Muscle layer of duodenum (tissue), 2 donors: ENCODE measurements around the gene SGPL1.

ENCODE experiments used
- H3K27ac ChIP-seq: one replicate; pipeline ENCODE4 v1.7.0; 2013; ENCODE audit warnings: mild to moderate bottlenecking, low read length
- H3K27me3 ChIP-seq: one replicate; pipeline ENCODE4 v1.7.0; 2013; ENCODE audit warnings: low read depth, mild to moderate bottlenecking, control low read depth, low read length
- H3K36me3 ChIP-seq, 2 donors: one replicate each; pipeline ENCODE4 v1.7.0; 2013; ENCODE audit warnings: low read length in 2 of 2, control low read depth in 1 of 2, mild to moderate bottlenecking in 1 of 2; ENCODE audit not compliant: insufficient read depth in 2 of 2, control insufficient read depth in 1 of 2
- H3K4me1 ChIP-seq, 2 donors: one replicate each; pipeline ENCODE4 v1.7.0; 2013; ENCODE audit warnings: low read length in 2 of 2, mild to moderate bottlenecking in 2 of 2, control low read depth in 1 of 2, moderate library complexity in 1 of 2; ENCODE audit not compliant: insufficient read depth in 2 of 2, control insufficient read depth in 1 of 2
- H3K4me3 ChIP-seq, 2 donors: one replicate each; pipeline ENCODE4 v1.7.0; 2013; ENCODE audit warnings: low read length in 2 of 2, low read depth in 1 of 2, mild to moderate bottlenecking in 1 of 2
- H3K9me3 ChIP-seq, 2 donors: one replicate each; pipeline ENCODE4 v1.7.0; 2013; ENCODE audit warnings: low read length in 2 of 2, control low read depth in 1 of 2, mild to moderate bottlenecking in 1 of 2; ENCODE audit not compliant: control insufficient read depth in 1 of 2
- donor health status: healthy.

The SGPL1 gene

DNA sequence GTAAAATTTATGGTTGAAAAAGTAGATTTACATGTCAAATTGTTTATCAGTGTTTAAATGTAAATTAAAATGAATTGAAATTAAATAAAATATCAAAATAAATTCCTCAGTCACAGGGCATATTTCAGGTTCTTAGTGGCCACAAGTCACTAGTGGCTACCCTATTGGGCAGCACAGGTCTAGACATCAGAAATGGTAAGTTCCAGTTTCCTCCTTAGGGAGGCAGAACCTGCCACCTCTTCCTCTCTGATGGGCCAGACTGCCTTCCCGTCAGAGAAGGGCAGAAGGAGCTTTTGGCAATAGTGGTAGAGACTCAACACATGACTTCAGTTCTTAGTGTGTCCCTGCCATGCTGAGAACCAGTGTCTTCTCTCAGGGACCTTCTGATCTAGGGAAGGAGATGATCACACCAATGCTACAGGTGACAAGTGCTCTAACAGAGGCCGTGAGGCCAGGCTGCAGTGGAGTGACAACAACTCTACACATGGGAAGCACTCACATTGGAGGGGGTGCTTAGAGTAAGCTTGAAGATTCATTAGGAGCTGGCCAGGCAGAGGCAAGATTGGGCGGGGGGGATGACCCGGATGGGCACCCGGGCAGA, 87.0 kb downstream of the SGPL1 start:
- H3K27ac ChIP-seq: no peak overlapping the region
- no peak overlapping the region for H3K4me3 ChIP-seq
- H3K36me3 ChIP-seq: no peaks in the 10 kb centered on the region
- no peaks in the 10 kb centered on the region for H3K9me3 ChIP-seq
- H3K27me3 ChIP-seq: no peaks in the 10 kb centered on the region
- peaks cover 0 to 14% of the 10 kb centered on the region in 2 donors for H3K4me1 ChIP-seq

- no peak overlapping the region for H3K4me3 ChIP-seq
- no peak overlapping the region for H3K27ac ChIP-seq
- peaks cover 0 to 20% of the 10 kb centered on the region in 2 donors for H3K4me1 ChIP-seq
- H3K9me3 ChIP-seq: no peaks in the 10 kb centered on the region
- H3K27me3 ChIP-seq: no peaks in the 10 kb centered on the region
- H3K36me3 ChIP-seq: no peaks in the 10 kb centered on the region
These were observed 87.6 kb downstream of the SGPL1 start for GRCh38 chr10:70903262-70903921.

- Histone ChIP-seq H3K27ac (no peak overlapping the region), H3K9me3 (no peaks in the 10 kb centered on the region), H3K4me1 (peaks cover 0 to 21% of the 10 kb centered on the region in 2 donors), H3K36me3 (no peaks in the 10 kb centered on the region), H3K27me3 (no peaks in the 10 kb centered on the region), H3K4me3 (no peak overlapping the region)
These were observed 89.6 kb downstream of the SGPL1 start for GRCh38 chr10:70905071-70906021.

DNA sequence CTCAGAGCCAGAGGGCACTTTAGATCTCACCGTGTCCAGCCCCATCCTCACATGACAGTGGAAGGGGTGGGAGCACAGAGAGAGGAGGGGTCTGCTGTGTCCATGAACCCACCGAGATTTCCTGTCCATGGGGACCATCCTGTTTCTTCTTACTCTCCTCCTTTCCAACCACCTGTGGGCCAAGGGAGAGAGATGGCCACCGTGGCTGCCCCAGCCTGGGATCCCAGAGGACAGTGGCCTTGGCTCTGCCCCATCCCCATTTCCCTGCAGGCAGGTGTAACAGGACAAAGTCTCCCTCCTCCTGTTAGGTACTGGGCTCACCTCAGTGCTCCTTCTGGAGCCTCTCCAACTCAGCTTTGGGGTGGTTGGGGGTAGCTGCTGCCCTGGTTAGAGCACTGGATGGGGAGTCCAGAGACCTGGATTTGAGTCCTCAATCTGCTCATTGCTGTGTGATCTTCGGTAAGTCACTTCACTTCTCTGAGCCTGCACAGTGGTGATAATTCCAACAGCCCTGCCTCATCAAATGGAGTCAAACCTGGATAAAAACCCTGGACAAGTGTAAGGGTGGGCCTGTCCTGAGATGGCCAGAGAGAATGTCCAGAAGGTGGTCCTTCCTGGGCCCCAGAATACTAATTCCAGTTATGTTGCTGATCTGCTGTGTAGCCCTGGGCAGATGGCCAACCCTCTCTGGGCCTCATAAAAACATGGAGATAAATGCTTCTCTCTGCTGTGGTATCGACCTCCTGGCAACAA, 90.5 kb downstream of the SGPL1 start:
- peaks cover 0 to 21% of the 10 kb centered on the region in 2 donors for H3K4me1 ChIP-seq
- no peaks in the 10 kb centered on the region for H3K9me3 ChIP-seq
- no peaks in the 10 kb centered on the region for H3K36me3 ChIP-seq
- no peak overlapping the region for H3K27ac ChIP-seq
- no peaks in the 10 kb centered on the region for H3K27me3 ChIP-seq
- no peak overlapping the region for H3K4me3 ChIP-seq

GRCh38 chr10:70906953-70907636, 91.3 kb downstream of the SGPL1 start:
- no peak overlapping the region for H3K27ac ChIP-seq
- no peaks in the 10 kb centered on the region for H3K9me3 ChIP-seq
- H3K27me3 ChIP-seq: no peaks in the 10 kb centered on the region
- no peaks in the 10 kb centered on the region for H3K36me3 ChIP-seq
- H3K4me3 ChIP-seq: no peak overlapping the region
- peaks cover 0 to 21% of the 10 kb centered on the region in 2 donors for H3K4me1 ChIP-seq

GRCh38 chr10:70907637-70908405, 92.1 kb downstream of the SGPL1 start:
- peaks cover 0 to 21% of the 10 kb centered on the region in 2 donors for H3K4me1 ChIP-seq
- no peak overlapping the region for H3K4me3 ChIP-seq
- H3K9me3 ChIP-seq: no peaks in the 10 kb centered on the region
- no peak overlapping the region for H3K27ac ChIP-seq
- H3K27me3 ChIP-seq: no peaks in the 10 kb centered on the region
- no peaks in the 10 kb centered on the region for H3K36me3 ChIP-seq

- H3K36me3 ChIP-seq: no peaks in the 10 kb centered on the region
- peaks cover 0 to 25% of the 10 kb centered on the region in 2 donors for H3K4me1 ChIP-seq
- H3K9me3 ChIP-seq: no peaks in the 10 kb centered on the region
- H3K27ac ChIP-seq: no peak overlapping the region
- H3K27me3 ChIP-seq: no peaks in the 10 kb centered on the region
- no peak overlapping the region for H3K4me3 ChIP-seq
These were observed 92.9 kb downstream of the SGPL1 start for GRCh38 chr10:70908406-70909296.

DNA sequence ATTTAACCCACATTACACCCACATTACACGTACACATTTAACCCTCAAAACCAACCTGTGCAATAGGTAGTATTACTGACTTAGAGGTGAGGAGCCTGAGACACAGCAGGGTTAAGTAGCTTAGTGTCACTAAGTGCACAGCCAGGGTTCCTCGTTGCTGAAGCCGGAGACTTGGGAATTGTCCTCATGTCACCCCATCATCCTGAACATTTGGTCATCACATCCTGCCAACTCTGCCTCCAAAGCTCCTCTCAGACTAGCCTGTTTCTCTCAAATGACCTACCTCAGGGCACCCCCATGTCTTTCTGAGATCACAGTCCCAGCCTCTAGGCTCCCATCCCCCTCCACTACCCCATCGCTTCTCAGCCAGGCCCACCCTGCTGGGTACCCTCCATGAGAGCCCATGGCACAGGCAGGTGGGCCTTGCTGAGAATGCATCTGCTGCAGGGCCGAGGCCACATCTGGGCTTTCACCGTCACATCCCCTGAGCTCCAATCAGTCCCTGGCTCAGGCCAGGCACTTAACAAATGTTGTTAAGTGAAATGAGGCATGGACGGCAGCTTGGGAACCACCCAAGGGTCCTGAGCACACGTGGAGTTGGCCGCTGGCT, 93.7 kb downstream of the SGPL1 start:
- Histone ChIP-seq H3K27ac (no peak overlapping the region), H3K4me1 (peaks cover 0 to 26% of the 10 kb centered on the region in 2 donors), H3K36me3 (no peaks in the 10 kb centered on the region), H3K27me3 (no peaks in the 10 kb centered on the region), H3K4me3 (no peak overlapping the region), H3K9me3 (no peaks in the 10 kb centered on the region)
